Mucosa of rectum (tissue), 2 donors: ENCODE measurements around the gene R3HDM2.

Experiments
- H3K27ac ChIP-seq, 2 donors: one replicate each; pipeline ENCODE4 v1.7.0; 2013; ENCODE audit warnings: inconsistent platforms in 2 of 2, low read depth in 2 of 2, low read length in 2 of 2
- H3K27me3 ChIP-seq, 2 donors: one replicate each; pipeline ENCODE4 v1.7.0; 2013; ENCODE audit warnings: low read length in 2 of 2; ENCODE audit not compliant: control insufficient read depth in 2 of 2, insufficient read depth in 2 of 2
- H3K36me3 ChIP-seq, 2 donors: one replicate each; pipeline ENCODE4 v1.7.0; 2013; ENCODE audit warnings: low read length in 2 of 2; ENCODE audit not compliant: control insufficient read depth in 2 of 2, insufficient read depth in 2 of 2
- H3K4me1 ChIP-seq, 2 donors: one replicate each; pipeline ENCODE4 v1.7.0; 2013; ENCODE audit warnings: low read length in 2 of 2, mild to moderate bottlenecking in 1 of 2; ENCODE audit not compliant: control insufficient read depth in 2 of 2, insufficient read depth in 2 of 2
- H3K4me3 ChIP-seq, 2 donors: one replicate each; pipeline ENCODE4 v1.7.0; 2013; ENCODE audit warnings: low read length in 2 of 2
- H3K9ac ChIP-seq, 2 donors: one replicate each; pipeline ENCODE4 v1.7.0; 2013; ENCODE audit warnings: low read length in 2 of 2, low read depth in 1 of 2, mild to moderate bottlenecking in 1 of 2
- H3K9me3 ChIP-seq, 2 donors: one replicate each; pipeline ENCODE4 v1.7.0; 2013; ENCODE audit warnings: low read length in 2 of 2; ENCODE audit not compliant: control insufficient read depth in 2 of 2
- donor health status: healthy.
- donor health status: Normal muscosa, but diverticular disease.

The R3HDM2 gene

DNA sequence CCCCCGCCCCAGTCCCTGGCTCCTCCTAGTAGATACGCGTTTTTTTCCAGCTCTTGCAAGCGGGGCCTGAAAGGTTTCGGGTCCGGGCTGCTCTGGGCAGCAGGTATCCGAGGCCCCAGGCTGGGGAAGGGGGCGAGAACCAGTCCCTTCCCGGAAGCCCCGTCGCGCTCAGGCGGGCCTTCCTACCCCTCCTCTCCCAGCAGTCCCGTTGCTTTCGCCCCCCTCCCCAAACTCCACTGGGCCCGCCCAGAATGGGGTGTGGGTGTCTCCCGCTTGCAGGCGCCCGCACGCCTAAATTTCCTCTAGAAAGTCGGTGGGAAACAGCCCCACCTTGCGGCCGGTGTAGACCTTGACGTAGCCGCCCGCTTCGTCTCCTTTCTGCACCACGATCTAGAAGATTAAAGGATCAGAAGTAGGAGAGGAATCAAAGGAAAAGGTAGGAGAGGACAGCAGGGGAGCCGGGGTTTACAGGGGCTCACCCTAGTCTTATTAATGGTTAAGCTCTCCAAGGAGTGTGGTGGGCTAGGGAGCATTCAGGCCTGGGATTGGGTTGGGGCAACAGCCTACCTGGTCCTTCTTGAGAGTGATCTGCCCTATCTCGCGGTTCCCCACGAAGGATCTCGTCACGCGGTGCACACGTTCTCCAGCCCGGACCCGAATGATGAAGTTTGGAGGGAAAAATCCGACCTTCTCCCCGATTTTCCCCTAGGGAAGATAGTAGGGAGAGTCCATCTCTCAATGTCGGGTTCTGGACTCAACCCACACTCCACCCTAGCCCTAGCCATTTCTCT is 187.1 kb downstream of the R3HDM2 start:
- peaks cover 31 to 40% of the 10 kb centered on the region in 2 donors for H3K4me1 ChIP-seq
- peak overlapping the region; percentile 41 to 54 for H3K4me3 ChIP-seq
- H3K36me3 ChIP-seq: no peaks in the 10 kb centered on the region
- H3K9me3 ChIP-seq: no peaks in the 10 kb centered on the region
- no peak overlapping the region for H3K9ac ChIP-seq
- peaks cover 22 to 38% of the 10 kb centered on the region in 2 donors for H3K27me3 ChIP-seq
- H3K27ac ChIP-seq: no peak overlapping the region

DNA sequence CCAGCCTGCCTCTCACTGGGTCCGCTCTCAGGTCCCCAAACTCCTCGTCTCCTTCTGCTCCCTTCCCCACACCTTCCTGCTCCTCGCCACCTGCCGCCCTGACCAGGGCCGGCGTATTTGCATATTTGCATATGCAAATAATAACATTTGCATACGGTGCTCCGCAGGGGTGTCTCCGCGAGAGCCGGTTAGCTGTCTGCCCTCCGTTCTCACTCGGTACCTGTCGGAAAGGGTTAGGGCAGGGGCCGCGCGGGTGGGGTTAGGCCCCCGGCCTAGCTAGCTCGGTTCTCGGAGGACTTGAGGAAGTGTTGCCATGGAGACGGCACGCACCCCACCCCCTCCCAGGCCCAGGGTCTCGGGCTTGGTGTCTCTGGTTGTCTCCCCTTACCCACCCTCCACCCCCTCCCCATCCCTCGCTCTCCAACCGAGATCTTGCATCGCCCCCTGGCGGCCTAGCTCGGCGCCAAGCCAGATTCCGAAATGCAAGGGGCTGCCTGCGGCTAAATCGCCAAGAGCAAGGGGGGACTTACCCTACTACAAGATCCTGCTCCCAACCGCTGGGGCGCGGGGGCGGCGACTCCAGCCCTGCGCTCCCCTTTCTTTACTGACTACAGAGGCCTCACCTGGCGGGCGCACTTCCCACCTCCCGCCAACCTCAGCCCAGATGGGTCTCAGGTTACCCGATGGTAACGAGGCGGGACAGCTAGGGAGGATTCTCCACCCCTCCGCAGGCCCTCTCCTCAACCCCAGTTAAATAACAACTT is 188.0 kb downstream of the R3HDM2 start:
- no peaks in the 10 kb centered on the region for H3K36me3 ChIP-seq
- H3K27ac ChIP-seq: no peak overlapping the region
- H3K9me3 ChIP-seq: no peaks in the 10 kb centered on the region
- H3K27me3 ChIP-seq: peaks cover 30 to 40% of the 10 kb centered on the region in 2 donors
- H3K4me3 ChIP-seq: peak overlapping the region; percentile 45 to 55
- H3K4me1 ChIP-seq: peaks cover 36 to 48% of the 10 kb centered on the region in 2 donors
- H3K9ac ChIP-seq: peak overlapping the region in 1 of 2 donors; percentile 41

DNA sequence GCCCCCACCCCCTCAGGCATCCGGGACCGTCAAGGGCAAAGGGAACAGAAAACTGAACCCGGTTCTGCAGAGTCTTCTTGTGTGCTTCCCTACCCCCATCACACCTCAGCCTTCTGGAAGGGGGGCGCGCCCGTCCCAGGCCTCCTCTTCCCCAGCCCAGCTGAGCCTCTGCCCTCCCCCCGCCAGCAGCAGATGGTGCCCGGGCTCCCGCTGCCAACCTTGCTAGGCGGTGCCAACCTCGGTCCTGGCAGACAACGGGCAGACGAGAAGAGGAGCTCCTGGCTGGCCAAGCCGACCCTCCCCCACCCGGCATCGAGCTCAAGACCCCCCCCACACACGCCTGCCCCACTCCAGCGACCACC is 188.5 kb downstream of the R3HDM2 start:
- H3K36me3 ChIP-seq: no peaks in the 10 kb centered on the region
- H3K9me3 ChIP-seq: no peaks in the 10 kb centered on the region
- H3K27ac ChIP-seq: no peak overlapping the region
- H3K9ac ChIP-seq: no peak overlapping the region
- H3K4me3 ChIP-seq: peak overlapping the region; percentile 45 to 55
- peaks cover 35 to 43% of the 10 kb centered on the region in 2 donors for H3K27me3 ChIP-seq
- H3K4me1 ChIP-seq: peaks cover 36 to 52% of the 10 kb centered on the region in 2 donors

DNA sequence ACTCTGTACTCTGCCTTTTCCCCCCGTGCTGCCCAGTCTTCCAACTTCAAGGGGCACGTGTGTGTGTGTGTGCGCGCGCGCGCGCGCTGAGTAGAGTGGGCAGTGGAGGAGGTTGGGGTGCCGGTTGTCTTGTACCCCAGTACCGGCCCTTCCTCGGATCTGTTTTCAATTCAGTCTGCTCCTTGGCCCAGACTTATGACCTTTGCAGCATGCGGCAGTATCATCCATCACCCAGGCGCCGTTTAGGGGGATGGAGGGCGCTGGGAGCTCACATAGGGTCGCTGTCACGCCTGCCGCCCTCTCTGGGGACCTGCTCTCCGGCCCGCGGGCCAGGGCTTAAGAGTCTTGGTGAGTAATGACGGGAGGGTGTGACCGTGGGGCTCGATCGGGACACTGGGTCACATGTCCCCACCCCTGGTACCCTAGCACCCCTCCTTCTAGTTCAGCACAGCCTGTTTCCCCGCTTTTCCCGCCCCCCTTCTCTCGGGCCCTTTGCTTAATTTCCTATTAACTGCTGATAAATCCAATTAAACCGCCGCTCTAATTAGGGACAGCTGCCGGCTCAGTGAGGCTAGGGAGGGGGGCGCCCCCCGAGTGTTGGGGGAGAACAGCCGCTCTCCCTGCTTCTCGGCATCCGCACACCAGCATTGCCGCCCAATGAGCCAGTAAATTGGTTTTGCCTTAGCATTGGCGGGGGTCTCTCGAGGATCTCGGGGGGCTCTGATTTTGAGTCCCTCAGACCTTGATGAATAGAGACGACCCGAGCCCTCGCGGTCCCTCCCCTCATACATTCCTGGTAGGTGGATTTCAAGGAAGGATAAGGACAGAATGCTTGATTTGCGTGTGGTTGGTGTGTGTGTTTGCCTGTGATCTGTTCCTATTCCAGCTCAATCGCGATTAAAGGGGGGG is 189.2 kb downstream of the R3HDM2 start:
- Histone ChIP-seq H3K36me3 (no peaks in the 10 kb centered on the region), H3K27me3 (peaks cover 42 to 47% of the 10 kb centered on the region in 2 donors), H3K9ac (no peak overlapping the region), H3K4me1 (peaks cover 36 to 52% of the 10 kb centered on the region in 2 donors), H3K9me3 (no peaks in the 10 kb centered on the region), H3K4me3 (peak overlapping the region in 1 of 2 donors; percentile 26), H3K27ac (no peak overlapping the region)

DNA sequence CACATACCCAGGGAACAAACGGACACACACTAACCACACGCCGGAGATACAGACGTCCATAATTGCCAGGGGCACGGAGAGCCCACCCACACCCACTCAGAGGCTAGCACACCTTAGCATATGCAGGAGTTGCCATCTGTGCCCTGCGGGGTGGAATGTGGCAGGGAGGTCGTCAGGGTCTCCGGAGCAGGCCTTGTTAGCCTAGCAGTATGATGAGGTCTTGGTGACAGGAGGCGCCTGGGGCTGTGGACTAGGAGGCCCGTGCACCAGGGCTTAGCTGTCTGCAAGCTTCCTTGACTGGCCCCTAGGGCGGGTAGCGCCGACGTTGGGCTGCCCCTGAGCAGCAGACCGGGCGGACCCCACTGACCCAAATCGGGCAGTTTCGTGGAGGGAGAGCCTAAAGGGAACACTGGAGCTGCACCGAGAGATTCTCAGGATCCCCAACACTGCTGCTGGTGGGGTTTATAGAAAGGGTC is 189.9 kb downstream of the R3HDM2 start:
- Histone ChIP-seq H3K36me3 (no peaks in the 10 kb centered on the region), H3K27me3 (peaks cover 49 to 50% of the 10 kb centered on the region in 2 donors), H3K4me1 (peaks cover 36 to 52% of the 10 kb centered on the region in 2 donors), H3K27ac (peak overlapping the region in 1 of 2 donors; percentile 43), H3K9ac (peak overlapping the region in 1 of 2 donors; percentile 24), H3K9me3 (no peaks in the 10 kb centered on the region), H3K4me3 (peak overlapping the region; percentile 52 to 65)

DNA sequence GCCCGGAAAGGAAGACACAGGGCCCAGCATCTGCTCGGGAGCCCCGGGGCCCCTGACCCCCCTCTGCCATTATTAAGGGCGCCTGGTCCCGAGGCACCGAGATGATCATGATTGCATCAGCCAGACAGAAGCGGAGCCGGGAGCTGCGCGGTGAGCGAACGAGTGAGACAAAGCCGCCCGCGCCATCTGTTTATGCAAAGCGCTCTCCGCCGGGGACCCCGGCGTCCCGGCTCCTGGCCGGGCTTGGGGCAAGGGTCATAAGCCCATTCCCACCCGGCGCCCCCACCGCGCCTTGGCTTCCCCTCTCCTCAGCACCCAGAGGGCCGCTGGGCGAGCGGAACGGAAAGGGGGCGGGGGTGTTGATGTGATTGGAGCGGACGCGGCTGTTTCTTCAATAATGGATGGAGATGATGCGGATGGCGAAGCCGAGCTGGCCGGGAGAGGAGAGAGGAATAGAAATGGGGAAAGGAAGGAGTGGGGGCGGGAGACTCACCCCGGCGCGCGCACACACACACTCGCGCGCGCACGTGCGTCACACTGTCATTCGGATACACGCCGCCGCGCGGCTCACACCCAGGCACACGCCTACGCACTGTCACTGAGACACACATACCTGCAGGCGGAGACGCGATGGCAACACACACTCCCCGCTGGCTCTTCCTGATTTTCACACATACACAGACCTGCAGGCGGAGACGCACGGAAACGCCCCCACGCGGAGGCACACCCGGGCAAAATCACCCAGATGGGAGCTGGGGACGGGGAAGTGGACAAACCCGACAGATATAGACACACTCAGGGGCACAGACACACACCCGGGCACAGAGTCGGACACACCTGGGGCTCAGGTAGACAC is 190.5 kb downstream of the R3HDM2 start:
- H3K4me3 ChIP-seq: peak overlapping the region; percentile 52 to 65
- H3K4me1 ChIP-seq: peaks cover 36 to 52% of the 10 kb centered on the region in 2 donors
- no peaks in the 10 kb centered on the region for H3K9me3 ChIP-seq
- H3K36me3 ChIP-seq: no peaks in the 10 kb centered on the region
- peak overlapping the region in 1 of 2 donors; percentile 43 for H3K27ac ChIP-seq
- peaks cover 52 to 55% of the 10 kb centered on the region in 2 donors for H3K27me3 ChIP-seq
- H3K9ac ChIP-seq: peak overlapping the region in 1 of 2 donors; percentile 24

DNA sequence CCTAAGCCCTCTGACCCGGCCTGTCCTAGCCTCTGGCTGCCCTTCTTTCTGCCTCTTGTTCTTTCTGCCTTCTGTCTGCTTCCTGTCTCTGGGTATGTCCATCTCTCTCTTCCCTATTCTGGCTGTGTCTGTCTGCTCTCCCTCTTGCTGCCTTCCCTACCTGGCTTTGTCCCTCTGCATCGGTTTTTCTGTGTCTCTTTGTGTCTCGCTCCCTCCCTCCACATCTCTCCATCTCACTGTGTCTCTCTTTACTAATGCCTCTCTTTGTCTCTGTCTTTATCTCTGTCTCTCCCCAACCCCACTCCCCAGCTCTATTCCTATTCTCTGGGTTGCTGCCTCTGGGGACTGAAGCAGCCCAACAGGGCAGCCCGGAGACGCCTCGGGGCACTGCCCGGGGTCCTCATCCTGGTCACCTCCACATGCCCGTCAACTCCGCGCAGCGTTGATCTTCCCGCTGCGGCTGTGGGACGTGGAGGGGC is 191.2 kb downstream of the R3HDM2 start:
- Histone ChIP-seq H3K9me3 (no peaks in the 10 kb centered on the region), H3K4me1 (peaks cover 36 to 52% of the 10 kb centered on the region in 2 donors), H3K27me3 (peaks cover 52 to 58% of the 10 kb centered on the region in 2 donors), H3K9ac (no peak overlapping the region), H3K4me3 (peak overlapping the region; percentile 60 to 65), H3K36me3 (no peaks in the 10 kb centered on the region), H3K27ac (no peak overlapping the region)

DNA sequence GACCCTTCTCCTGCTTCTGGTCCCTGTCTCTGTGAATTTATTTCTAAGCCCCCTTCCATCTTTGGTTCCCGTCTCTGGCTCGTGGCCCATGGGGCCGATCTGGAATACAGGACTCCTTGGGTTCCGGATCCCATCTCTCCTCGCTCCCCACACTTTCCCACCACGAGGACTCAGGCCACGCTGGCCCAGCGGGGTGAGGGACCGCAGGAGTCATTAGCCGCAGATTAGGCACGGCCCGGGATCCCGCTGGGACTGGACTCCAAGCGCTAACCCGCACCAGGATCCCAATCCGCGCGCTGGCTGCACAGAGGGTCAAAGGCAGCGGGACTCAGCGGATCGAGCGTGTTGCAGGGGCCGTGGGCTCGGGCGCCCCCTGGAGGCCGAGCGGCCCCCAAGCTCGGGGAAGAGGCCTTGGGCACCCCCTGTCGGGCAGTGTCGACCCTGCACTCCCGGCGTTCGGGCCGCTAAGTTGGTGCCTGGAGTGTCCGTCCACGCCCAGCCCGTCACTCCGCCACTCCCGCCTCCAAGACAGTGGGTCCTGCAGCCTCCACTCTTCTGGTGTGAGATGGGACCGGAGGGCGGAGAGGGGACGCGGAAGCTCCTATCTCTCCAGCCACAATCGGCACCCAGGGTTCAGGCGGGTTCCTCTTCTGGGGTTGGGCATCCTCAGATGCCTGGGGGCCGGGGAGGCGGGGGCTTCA is 191.8 kb downstream of the R3HDM2 start:
- no peak overlapping the region for H3K27ac ChIP-seq
- peak overlapping the region; percentile 60 to 69 for H3K4me3 ChIP-seq
- H3K4me1 ChIP-seq: peaks cover 36 to 52% of the 10 kb centered on the region in 2 donors
- no peaks in the 10 kb centered on the region for H3K9me3 ChIP-seq
- peak overlapping the region; percentile 26 to 47 for H3K9ac ChIP-seq
- H3K27me3 ChIP-seq: peaks cover 49 to 58% of the 10 kb centered on the region in 2 donors
- peaks cover 5% of the 10 kb centered on the region in 2 donors for H3K36me3 ChIP-seq
